Measurements from ENCODE around the gene CHAD. TPM values are rescaled to one million over a fixed set of nuclear protein-coding genes. Genes with fewer than 3 reads are reported as not detected.

The CHAD gene
- total RNA-seq, 2 donors from 2014 or later, result 8.8 to 13.2 TPM

DNA sequence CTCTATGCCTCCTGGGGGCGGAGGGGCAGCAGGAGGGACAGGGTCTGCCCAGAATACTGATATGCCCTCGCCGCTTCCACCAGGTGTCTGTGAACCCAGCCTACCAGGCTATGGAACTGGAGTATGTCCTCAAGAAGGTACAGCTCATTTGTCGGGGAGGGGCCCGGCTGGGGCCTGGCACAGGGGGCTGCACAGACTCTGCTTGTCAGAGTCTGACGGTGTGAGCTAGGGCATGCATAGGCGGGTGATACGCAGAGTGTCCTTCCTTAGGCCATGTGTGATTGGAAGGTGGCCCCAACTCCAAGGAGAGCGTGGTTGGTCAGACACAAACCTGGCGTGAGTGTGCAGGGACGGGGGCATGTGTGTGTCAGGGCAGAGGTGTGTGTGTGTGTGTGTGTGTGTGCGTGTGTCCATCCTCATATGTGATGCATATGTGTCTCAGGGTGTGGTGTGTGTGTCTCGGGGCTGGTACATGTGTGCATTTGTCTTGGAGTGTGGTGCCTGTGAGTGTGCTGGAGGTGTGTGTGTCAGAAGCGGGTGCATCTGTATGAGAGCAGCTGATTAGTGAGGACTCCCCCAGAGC, 7.0 kb downstream of the CHAD start:
- H3K9me3 ChIP-seq, result no peaks in the 10 kb centered on the region
- H3K27ac ChIP-seq, result no peak overlapping the region
- no peak for DNase-seq
- intact Hi-C loops (cut with DNase I), result no loop called here
- WGBS, 2 donors, result 87 to 90% methylated on average over 12 to 14 of the region's 14 CpGs
- H3K27me3 ChIP-seq, result no peaks in the 10 kb centered on the region
- no peak overlapping the region for H3K4me3 ChIP-seq
- H3K36me3 ChIP-seq (replicated peaks in 1 of 2; ENCODE audit: insufficient read depth in 1 of 2, low read depth in 2 of 2), result no peaks in the 10 kb centered on the region
- TF ChIP-seq, protein P1, sequence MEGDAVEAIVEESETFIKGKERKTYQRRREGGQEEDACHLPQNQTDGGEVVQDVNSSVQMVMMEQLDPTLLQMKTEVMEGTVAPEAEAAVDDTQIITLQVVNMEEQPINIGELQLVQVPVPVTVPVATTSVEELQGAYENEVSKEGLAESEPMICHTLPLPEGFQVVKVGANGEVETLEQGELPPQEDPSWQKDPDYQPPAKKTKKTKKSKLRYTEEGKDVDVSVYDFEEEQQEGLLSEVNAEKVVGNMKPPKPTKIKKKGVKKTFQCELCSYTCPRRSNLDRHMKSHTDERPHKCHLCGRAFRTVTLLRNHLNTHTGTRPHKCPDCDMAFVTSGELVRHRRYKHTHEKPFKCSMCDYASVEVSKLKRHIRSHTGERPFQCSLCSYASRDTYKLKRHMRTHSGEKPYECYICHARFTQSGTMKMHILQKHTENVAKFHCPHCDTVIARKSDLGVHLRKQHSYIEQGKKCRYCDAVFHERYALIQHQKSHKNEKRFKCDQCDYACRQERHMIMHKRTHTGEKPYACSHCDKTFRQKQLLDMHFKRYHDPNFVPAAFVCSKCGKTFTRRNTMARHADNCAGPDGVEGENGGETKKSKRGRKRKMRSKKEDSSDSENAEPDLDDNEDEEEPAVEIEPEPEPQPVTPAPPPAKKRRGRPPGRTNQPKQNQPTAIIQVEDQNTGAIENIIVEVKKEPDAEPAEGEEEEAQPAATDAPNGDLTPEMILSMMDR (IDR thresholded peaks at IDR 0.05), result no peak
- TF ChIP-seq POLR2A (IDR thresholded peaks at IDR 0.05), result no peak
- no peak for ATAC-seq
- peaks cover 10% of the 10 kb centered on the region for H3K4me1 ChIP-seq

DNA sequence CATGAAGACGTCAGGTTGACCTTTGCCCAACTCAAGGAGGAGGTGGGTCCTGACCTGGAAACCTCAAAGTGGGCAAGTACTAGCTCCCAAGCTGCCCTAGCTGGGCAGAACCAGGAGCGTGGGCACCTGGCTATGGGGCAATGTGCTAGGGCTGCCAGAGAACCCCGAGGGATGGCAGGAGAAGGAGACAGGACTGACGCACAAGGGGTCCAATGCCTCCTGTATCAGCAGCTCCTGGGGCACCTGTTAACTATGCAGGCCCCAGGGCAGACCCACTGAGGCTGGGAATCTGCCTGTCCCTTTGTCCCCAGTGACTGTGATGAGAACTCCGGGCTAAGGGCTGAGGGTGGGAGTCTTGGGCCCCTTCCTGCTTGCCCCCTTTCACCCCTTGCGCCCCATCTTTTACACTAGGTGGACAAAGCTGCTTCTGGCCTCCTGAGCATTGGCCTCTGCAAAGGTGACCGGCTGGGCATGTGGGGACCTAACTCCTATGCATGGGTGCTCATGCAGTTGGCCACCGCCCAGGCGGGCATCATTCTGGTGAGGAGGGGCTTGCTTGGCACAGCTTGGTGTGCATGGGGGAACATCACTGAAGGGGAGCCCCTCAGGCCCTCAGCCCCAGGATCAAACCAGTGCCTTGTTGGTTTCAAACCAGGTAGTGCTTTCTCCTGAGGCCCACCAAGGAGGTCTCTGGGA, 7.7 kb downstream of the CHAD start:
- no peak overlapping the region for H3K27ac ChIP-seq
- H3K9me3 ChIP-seq, result no peaks in the 10 kb centered on the region
- intact Hi-C loops (cut with DNase I), result no loop called here
- WGBS, 2 donors, result 83 to 100% methylated on average over 3 to 9 of the region's 9 CpGs
- no peak for ATAC-seq
- DNase-seq, result no peak
- no peak for TF ChIP-seq POLR2A (IDR thresholded peaks at IDR 0.05)
- TF ChIP-seq, protein P1 (IDR thresholded peaks at IDR 0.05), result no peak
- H3K27me3 ChIP-seq, result no peaks in the 10 kb centered on the region
- peaks cover 10% of the 10 kb centered on the region for H3K4me1 ChIP-seq
- H3K36me3 ChIP-seq (replicated peaks in 1 of 2; ENCODE audit: insufficient read depth in 1 of 2, low read depth in 2 of 2), result no peaks in the 10 kb centered on the region
- no peak overlapping the region for H3K4me3 ChIP-seq

DNA sequence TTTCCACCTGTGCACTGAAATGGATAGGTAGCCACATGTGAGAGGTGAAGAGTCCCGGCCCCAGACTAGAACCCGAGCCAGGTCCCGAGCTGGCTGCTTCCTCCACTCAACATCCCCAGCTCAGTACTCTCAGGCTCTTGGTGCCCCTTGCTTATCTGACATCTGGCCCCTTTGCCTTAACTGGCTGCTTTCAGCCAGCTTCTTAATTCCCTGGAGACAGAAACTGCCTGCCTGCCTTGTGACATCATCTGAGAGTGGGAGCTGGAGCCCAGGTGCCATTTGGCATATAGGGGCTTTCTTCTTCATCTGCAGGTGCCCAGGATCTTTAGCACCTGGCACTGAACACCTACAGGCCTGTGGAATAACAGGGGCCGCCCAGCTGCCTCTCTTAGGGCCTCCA, 8.9 kb downstream of the CHAD start:
- H3K27me3 ChIP-seq, result no peaks in the 10 kb centered on the region
- H3K4me1 ChIP-seq, result peaks cover 10% of the 10 kb centered on the region
- H3K27ac ChIP-seq, result no peak overlapping the region
- H3K9me3 ChIP-seq, result no peaks in the 10 kb centered on the region
- 92% methylated on average over 4 of the region's 4 CpGs for WGBS, 2 donors
- no peaks in the 10 kb centered on the region for H3K36me3 ChIP-seq (replicated peaks in 1 of 2; ENCODE audit: insufficient read depth in 1 of 2, low read depth in 2 of 2)
- ATAC-seq, result no peak
- intact Hi-C loops (cut with DNase I), result no loop called here
- TF ChIP-seq POLR2A (IDR thresholded peaks at IDR 0.05), result no peak
- TF ChIP-seq, protein P1 (IDR thresholded peaks at IDR 0.05), result no peak
- no peak for DNase-seq
- no peak overlapping the region for H3K4me3 ChIP-seq

DNA sequence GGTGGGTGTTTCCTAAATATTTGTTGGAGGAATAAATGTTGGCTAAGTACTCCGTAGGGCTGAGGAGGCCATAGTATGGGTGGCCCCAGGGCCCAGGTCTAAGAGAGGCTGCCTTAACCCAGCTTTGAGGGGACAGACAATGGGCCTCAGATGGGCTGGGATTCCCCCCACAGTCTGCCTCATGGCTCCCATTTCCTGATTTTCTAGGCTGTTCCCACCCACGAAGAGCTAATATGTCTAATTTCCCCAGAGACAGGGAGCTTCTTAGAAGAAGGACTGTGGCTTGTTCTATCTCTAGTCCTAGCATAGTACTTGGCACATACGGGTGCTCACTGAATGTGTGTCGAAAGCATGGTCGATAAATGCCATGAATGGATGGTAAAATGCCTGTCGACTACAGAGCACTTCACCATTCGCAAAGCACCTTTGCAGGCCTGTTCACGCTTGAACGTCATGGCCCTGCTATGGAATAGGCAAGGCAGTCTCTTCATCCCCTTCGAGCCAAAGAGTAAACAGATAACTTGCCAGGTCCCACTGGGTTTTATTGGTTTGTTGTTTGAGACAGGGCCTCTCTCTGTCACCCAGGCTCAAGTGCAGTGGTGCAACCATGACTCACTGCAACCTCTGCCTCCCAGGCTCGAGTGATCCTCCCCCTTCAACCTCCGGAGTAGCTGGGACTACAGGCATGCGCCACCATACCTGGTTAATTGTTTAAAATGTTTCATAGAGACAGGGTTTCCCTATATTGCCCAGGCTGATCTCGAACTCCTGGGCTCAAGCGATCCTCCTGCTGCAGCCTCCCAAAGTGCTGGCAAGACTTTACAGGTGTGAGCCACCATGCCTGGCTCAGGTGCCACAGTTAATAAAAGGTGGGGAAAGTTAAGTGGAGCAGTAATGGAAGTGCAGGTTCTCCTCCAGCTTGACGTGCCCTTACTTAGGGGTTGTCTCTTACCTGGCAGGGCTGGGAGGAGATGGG, 9.7 kb downstream of the CHAD start:
- Histone ChIP-seq H3K9me3 (no peaks in the 10 kb centered on the region), H3K4me3 (no peak overlapping the region), H3K27ac (no peak overlapping the region), H3K4me1 (peaks cover 10% of the 10 kb centered on the region), H3K36me3 (replicated peaks in 1 of 2; ENCODE audit: insufficient read depth in 1 of 2, low read depth in 2 of 2) (no peaks in the 10 kb centered on the region), H3K27me3 (no peaks in the 10 kb centered on the region)
- no peak for TF ChIP-seq POLR2A (IDR thresholded peaks at IDR 0.05)
- intact Hi-C loops (cut with DNase I), result no loop called here
- WGBS, 2 donors, result 84 to 93% methylated on average over 16 of the region's 16 CpGs
- ATAC-seq (no peak), DNase-seq (no peak)

DNA sequence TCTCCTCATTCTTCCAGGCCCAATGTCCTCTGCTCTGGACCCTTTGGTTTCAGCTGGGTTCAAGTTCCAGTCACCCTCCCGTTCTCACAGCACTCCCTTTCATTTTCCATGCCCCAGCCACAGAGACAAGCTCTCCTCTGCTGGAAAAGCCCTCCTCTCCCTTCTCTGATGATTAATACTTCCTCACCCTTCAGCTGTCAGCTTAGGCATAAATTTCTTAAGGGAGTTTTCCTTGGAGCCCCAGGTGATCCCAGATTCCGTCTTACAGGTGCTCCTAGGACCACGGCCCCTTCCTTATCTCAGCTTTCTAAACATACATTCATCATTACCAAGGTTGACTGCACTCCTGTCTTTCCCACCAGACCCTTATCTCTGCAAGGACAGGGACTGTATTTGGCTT, 10.4 kb downstream of the CHAD start:
- Histone ChIP-seq H3K27ac (no peak overlapping the region), H3K4me3 (no peak overlapping the region), H3K27me3 (no peaks in the 10 kb centered on the region), H3K36me3 (replicated peaks in 1 of 2; ENCODE audit: insufficient read depth in 1 of 2, low read depth in 2 of 2) (no peaks in the 10 kb centered on the region), H3K4me1 (peaks cover 10% of the 10 kb centered on the region), H3K9me3 (no peaks in the 10 kb centered on the region)
- intact Hi-C loops (cut with DNase I), result no loop called here
- DNase-seq (no peak), ATAC-seq (no peak)
- 47 to 55% methylated on average over 3 of the region's 3 CpGs for WGBS, 2 donors
- TF ChIP-seq, protein P1 (IDR thresholded peaks at IDR 0.05), result no peak
- no peak for TF ChIP-seq POLR2A (IDR thresholded peaks at IDR 0.05)

Data from body of pancreas (tissue), 4 donors.